ENCODE results near the gene ZBTB20.

DNA sequence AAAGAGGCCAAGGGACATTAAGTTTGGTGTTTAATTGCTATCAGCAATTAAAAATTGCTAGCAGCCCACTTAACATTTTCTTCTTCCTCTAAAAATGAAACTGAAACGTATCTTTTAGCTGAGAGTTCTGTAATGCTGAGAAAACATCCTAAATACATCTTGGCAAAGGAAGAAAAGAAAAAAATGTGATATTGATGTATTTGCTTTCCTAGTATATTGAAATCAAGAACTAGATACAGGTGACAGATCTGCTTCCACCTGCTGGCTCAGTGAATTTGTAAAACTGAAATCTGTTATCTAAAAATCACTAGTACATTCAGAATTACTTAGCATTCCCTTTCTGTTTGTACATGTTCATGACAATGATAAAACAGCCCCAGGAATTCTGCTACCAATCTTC is 283.2 kb downstream of the ZBTB20 start:
- TF ChIP-seq, protein P1, sequence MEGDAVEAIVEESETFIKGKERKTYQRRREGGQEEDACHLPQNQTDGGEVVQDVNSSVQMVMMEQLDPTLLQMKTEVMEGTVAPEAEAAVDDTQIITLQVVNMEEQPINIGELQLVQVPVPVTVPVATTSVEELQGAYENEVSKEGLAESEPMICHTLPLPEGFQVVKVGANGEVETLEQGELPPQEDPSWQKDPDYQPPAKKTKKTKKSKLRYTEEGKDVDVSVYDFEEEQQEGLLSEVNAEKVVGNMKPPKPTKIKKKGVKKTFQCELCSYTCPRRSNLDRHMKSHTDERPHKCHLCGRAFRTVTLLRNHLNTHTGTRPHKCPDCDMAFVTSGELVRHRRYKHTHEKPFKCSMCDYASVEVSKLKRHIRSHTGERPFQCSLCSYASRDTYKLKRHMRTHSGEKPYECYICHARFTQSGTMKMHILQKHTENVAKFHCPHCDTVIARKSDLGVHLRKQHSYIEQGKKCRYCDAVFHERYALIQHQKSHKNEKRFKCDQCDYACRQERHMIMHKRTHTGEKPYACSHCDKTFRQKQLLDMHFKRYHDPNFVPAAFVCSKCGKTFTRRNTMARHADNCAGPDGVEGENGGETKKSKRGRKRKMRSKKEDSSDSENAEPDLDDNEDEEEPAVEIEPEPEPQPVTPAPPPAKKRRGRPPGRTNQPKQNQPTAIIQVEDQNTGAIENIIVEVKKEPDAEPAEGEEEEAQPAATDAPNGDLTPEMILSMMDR (conservative IDR thresholded peaks at IDR 0.05 in 1 of 2, IDR thresholded peaks at IDR 0.05 in 1 of 2; ENCODE audit: low read depth in 1 of 2, low read length in 2 of 2): no peak
- TF ChIP-seq EZH2 (IDR thresholded peaks at IDR 0.05; ENCODE audit: low read length, missing control alignments): no peak
